T-helper 9 cell (primary cell): ENCODE results near the gene SMYD4.

Experiments used
- DNase-seq: peaks from one replicate; pipeline ENCODE4 v3.0.0-alpha.2; 2020

The SMYD4 gene

GRCh38 chr17:1730326-1731193 is 99.1 kb downstream of the SMYD4 start:
- no peak for DNase-seq

- DNase-seq, result no peak
Measured at GRCh38 chr17:1729966-1730325, 99.8 kb downstream of the SMYD4 start.
